ENCODE measurements around the gene FAAH. TPM values are rescaled to one million over a fixed set of nuclear protein-coding genes. Genes with fewer than 3 reads are reported as not detected.

FAAH gene
- total RNA-seq, 1 donor from 2014 or later: 13.9 TPM

DNA sequence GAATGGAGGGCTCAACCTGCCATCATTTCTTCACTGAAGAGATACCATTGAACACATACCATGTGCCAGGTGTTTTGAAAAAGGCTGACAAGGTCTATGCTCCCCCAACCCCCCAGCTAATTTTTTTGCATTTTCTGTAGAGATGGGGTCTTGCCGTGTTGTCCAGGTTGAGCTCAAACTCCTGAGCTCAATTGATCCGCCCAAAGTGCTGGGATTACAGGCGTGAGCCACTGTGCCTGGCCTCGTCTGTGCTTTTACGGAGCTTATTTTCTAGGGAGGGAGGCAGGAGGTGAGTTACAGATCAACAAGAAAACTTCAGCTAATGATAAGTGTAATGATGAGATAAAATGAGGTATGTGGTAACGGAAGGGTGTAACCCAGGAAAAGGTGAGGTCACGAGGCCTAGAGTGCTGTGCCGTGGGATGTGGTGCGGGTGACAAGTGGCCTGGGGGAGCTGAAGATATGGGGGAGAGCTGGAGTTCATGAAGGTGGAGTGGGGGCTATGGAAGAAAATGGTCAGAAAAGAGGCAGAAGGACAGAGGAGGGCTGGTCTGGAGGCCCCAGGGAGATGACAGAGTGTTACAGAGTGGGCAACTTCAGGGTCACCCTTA is 28.2 kb downstream of the FAAH start:
- Histone ChIP-seq H3K36me3 (no peaks in the 10 kb centered on the region), H3K4me3 (no peak overlapping the region), H3K79me2 (ENCODE audit: low read depth) (no peaks in the 10 kb centered on the region), H3K9me3 (ENCODE audit: low read depth) (no peaks in the 10 kb centered on the region), H3K27ac (no peak overlapping the region), H2AFZ (replicated peaks) (no peak overlapping the region), H3K27me3 (peaks cover 5% of the 10 kb centered on the region), H3K4me2 (no peak overlapping the region), H3K9ac (no peak overlapping the region), H3F3A (ENCODE audit: low read depth) (no peaks in the 10 kb centered on the region), H3K4me1 (no peaks in the 10 kb centered on the region), H4K20me1 (ENCODE audit: low read depth) (no peaks in the 10 kb centered on the region)
- no peak overlapping the region for H3K27ac Mint-ChIP-seq
- TF ChIP-seq EZH2phosphoT487 (IDR thresholded peaks at IDR 0.05): no peak
- TF ChIP-seq, protein P1, sequence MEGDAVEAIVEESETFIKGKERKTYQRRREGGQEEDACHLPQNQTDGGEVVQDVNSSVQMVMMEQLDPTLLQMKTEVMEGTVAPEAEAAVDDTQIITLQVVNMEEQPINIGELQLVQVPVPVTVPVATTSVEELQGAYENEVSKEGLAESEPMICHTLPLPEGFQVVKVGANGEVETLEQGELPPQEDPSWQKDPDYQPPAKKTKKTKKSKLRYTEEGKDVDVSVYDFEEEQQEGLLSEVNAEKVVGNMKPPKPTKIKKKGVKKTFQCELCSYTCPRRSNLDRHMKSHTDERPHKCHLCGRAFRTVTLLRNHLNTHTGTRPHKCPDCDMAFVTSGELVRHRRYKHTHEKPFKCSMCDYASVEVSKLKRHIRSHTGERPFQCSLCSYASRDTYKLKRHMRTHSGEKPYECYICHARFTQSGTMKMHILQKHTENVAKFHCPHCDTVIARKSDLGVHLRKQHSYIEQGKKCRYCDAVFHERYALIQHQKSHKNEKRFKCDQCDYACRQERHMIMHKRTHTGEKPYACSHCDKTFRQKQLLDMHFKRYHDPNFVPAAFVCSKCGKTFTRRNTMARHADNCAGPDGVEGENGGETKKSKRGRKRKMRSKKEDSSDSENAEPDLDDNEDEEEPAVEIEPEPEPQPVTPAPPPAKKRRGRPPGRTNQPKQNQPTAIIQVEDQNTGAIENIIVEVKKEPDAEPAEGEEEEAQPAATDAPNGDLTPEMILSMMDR (IDR thresholded peaks at IDR 0.05): no peak
- no peak for TF ChIP-seq EZH2 (IDR thresholded peaks at IDR 0.05)
- no peaks in the 10 kb centered on the region for H3K36me3 Mint-ChIP-seq
- H3K9me3 Mint-ChIP-seq: no peaks in the 10 kb centered on the region
- H3K4me3 Mint-ChIP-seq: no peak overlapping the region
- DNase-seq (ENCODE audit: low spot score): no peak
- peaks cover 7% of the 10 kb centered on the region for H3K27me3 Mint-ChIP-seq (ENCODE audit: insufficient read depth, low read depth)
- no peaks in the 10 kb centered on the region for H3K4me1 Mint-ChIP-seq

DNA sequence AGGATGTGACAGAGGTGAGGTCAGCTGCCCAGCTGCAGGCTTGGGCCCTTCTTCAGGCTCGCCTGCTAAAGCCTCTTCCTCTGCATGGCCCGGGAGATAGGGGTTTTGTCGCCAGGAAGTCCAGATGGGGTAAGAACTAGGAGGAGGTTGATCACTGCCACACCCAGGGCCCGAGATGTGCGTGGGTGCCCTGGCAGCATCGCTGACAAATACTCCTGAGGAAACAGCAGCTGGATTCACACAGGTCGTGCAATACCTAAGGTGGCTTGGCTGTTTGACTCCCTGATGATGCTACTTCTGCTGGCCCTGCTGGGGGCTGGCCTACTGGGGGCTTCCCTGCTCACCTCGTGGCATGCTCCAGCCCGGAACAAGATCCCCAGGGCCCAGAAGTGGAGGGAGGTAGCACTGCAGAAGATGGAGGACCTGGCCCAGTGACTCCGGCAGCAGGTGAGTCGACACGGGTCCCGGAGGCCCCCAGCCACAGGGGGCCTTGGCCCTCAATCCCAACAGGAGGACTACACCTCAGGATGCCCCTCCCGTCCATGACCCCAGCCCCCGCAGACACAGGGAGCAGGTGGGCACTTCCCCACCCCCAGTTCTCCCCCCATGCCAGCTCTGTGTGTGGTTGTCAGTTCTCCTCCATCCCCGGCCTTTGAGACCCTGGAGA is 29.6 kb downstream of the FAAH start:
- no peak overlapping the region for H3K4me3 Mint-ChIP-seq
- Histone ChIP-seq H3K4me1 (no peaks in the 10 kb centered on the region), H3K4me3 (no peak overlapping the region), H3K27ac (no peak overlapping the region), H3K27me3 (peaks cover 5% of the 10 kb centered on the region), H3F3A (ENCODE audit: low read depth) (no peaks in the 10 kb centered on the region), H4K20me1 (ENCODE audit: low read depth) (no peaks in the 10 kb centered on the region), H3K4me2 (no peak overlapping the region), H3K36me3 (no peaks in the 10 kb centered on the region), H3K9ac (no peak overlapping the region), H3K79me2 (ENCODE audit: low read depth) (no peaks in the 10 kb centered on the region), H3K9me3 (ENCODE audit: low read depth) (no peaks in the 10 kb centered on the region), H2AFZ (replicated peaks) (no peak overlapping the region)
- H3K27me3 Mint-ChIP-seq (ENCODE audit: insufficient read depth, low read depth): peaks cover 7% of the 10 kb centered on the region
- no peaks in the 10 kb centered on the region for H3K4me1 Mint-ChIP-seq
- no peak overlapping the region for H3K27ac Mint-ChIP-seq
- no peaks in the 10 kb centered on the region for H3K9me3 Mint-ChIP-seq
- TF ChIP-seq EZH2 (IDR thresholded peaks at IDR 0.05): no peak
- TF ChIP-seq, protein P1 (IDR thresholded peaks at IDR 0.05): no peak
- no peak for TF ChIP-seq EZH2phosphoT487 (IDR thresholded peaks at IDR 0.05)
- DNase-seq (ENCODE audit: low spot score): no peak
- no peaks in the 10 kb centered on the region for H3K36me3 Mint-ChIP-seq

DNA sequence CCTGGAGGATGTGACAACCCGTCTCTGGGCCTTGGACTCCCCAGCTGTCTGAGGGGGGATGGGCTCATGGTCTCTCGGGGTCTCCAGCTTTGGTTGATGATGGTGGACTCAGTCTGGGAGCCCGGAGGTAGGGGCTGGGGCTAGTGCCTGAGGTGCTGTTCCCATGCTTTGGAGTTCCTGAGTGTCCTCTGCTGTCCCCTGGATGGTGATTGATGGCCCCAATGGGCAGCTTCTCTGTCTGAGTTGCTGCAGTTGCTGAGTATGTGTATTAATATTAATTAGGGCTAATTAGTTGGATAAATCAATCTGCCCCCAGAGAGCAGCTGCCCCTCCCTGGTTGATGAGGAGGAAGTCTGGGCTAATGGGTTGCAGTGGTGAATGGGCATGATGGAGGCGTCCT is 30.6 kb downstream of the FAAH start:
- TF ChIP-seq EZH2phosphoT487 (IDR thresholded peaks at IDR 0.05): no peak
- TF ChIP-seq, protein P1 (IDR thresholded peaks at IDR 0.05): no peak
- no peak for TF ChIP-seq EZH2 (IDR thresholded peaks at IDR 0.05)
- Histone ChIP-seq H3K27me3 (peaks cover 5% of the 10 kb centered on the region), H3F3A (ENCODE audit: low read depth) (no peaks in the 10 kb centered on the region), H3K4me1 (no peaks in the 10 kb centered on the region), H3K27ac (no peak overlapping the region), H3K9me3 (ENCODE audit: low read depth) (no peaks in the 10 kb centered on the region), H4K20me1 (ENCODE audit: low read depth) (no peaks in the 10 kb centered on the region), H2AFZ (replicated peaks) (no peak overlapping the region), H3K4me3 (no peak overlapping the region), H3K4me2 (no peak overlapping the region), H3K36me3 (no peaks in the 10 kb centered on the region), H3K79me2 (ENCODE audit: low read depth) (no peaks in the 10 kb centered on the region), H3K9ac (no peak overlapping the region)
- Mint-ChIP-seq H3K27me3 (ENCODE audit: insufficient read depth, low read depth) (peaks cover 9% of the 10 kb centered on the region), H3K4me1 (no peaks in the 10 kb centered on the region), H3K9me3 (no peaks in the 10 kb centered on the region), H3K36me3 (no peaks in the 10 kb centered on the region), H3K27ac (no peak overlapping the region), H3K4me3 (no peak overlapping the region)
- DNase-seq (ENCODE audit: low spot score): no peak

All from neural progenitor cell (in vitro differentiated cells).